HCT116 (cell line): ENCODE results near the gene NCOA6. TPM values are rescaled to one million over a fixed set of nuclear protein-coding genes. Genes with fewer than 3 reads are reported as not detected.

Experiments
- ATAC-seq: fragments of 200-7000 bp; cut with Tn5 transposase; 2 replicates; pipeline ENCODE4 v1.9.1; 2020; ENCODE audit warnings: mild to moderate bottlenecking, moderate library complexity
- BruUV-seq: library from RNA; stranded (reverse); fragments of 400-500 nt; replicated peaks from 2 replicates; lab custom pipeline; 2021; lab: Mats Ljungman, UMichigan
- CTCF ChIA-PET: fragments of 300-600 bp; sonication (Branson Sonifier 250); formaldehyde crosslinking; loops from one replicate; lab custom pipeline; 2021; ENCODE audit warnings: antibody characterized with exemption; lab: Charles Lee
- POLR2A ChIA-PET: fragments of 300-600, 350-600 bp; sonication (Branson Sonifier 250); formaldehyde crosslinking; loops from one replicate; lab custom pipeline; 2021; ENCODE audit warnings: antibody characterized with exemption; lab: Charles Lee
- RAD21 ChIA-PET, 2 experiments: fragments of 300-600 bp; sonication (Branson Sonifier 250); formaldehyde crosslinking; loops; one replicate each; lab custom pipeline; 2023; ENCODE audit warnings: low total read pairs in 2 of 2; ENCODE audit not compliant: uncharacterized antibody in 2 of 2, unreplicated experiment in 2 of 2, low non-redundant PET in 1 of 2; lab: Charles Lee
- DNase-seq: peaks from one replicate; pipeline ENCODE4 v3.0.0-alpha.2; 2010; ENCODE audit warnings: low read depth, low spot score
- H2AFZ ChIP-seq: fragments of 200-600 bp; shearing (Covaris generic), sonication (generic); 2 replicates; pipeline ENCODE4 v1.6.1; 2017; ENCODE audit warnings: low read depth, mixed run types, mixed read lengths, antibody characterized with exemption, low read length; ENCODE audit not compliant: poor library complexity, severe bottlenecking
- H3K27ac ChIP-seq: 2 replicates; pipeline ENCODE4 v1.5.1; 2012; ENCODE audit warnings: low read depth, low read length
- H3K27me3 ChIP-seq: fragments of 200-600 bp; sonication (generic); 2 replicates; pipeline ENCODE4 v1.6.1; 2016; ENCODE audit warnings: mixed run types, low read length, mixed read lengths; ENCODE audit not compliant: insufficient read depth
- H3K36me3 ChIP-seq, 2 experiments: fragments of 200-500 bp in 1 of 2; fragments of 200-600 bp in 1 of 2; sonication (Bioruptor generic) in 1 of 2; sonication (generic) in 1 of 2; 2 replicates each; pipeline versions ENCODE4 v1.5.1 to v1.6.1; 2014 to 2016; ENCODE audit warnings: low read length in 2 of 2, inconsistent platforms in 1 of 2, mixed read lengths in 1 of 2, mixed run types in 1 of 2; ENCODE audit not compliant: insufficient read depth in 2 of 2, control insufficient read depth in 1 of 2
- H3K4me1 ChIP-seq, 2 experiments: fragments of 200-600 bp in 1 of 2; sonication (generic) in 1 of 2; 2 replicates each; pipeline versions ENCODE4 v1.5.1 to v1.6.1; 2012 to 2017; ENCODE audit warnings: low read length in 2 of 2, inconsistent platforms in 1 of 2, mild to moderate bottlenecking in 1 of 2, mixed read lengths in 1 of 2, mixed run types in 1 of 2, moderate library complexity in 1 of 2; ENCODE audit not compliant: insufficient read depth in 2 of 2, control insufficient read depth in 1 of 2
- H3K4me2 ChIP-seq: fragments of 200-600 bp; sonication (generic); 2 replicates; pipeline ENCODE4 v1.6.1; 2017; ENCODE audit warnings: mixed run types, low read length, mixed read lengths
- H3K4me3 ChIP-seq, 2 experiments: fragments of 200-600 bp in 1 of 2; sonication (generic) in 1 of 2; replicated peaks in 1 of 2; 2 replicates each; pipeline ENCODE4 v1.5.1; 2011 to 2016; ENCODE audit warnings: low read length in 2 of 2, control low read depth in 1 of 2, low read depth in 1 of 2, mild to moderate bottlenecking in 1 of 2, mixed read lengths in 1 of 2, mixed run types in 1 of 2
- H3K79me2 ChIP-seq: fragments of 200-600 bp; sonication (generic); 2 replicates; pipeline ENCODE4 v1.6.1; 2017; ENCODE audit warnings: mild to moderate bottlenecking, mixed run types, low read length, moderate library complexity, mixed read lengths; ENCODE audit not compliant: insufficient read depth
- H3K9ac ChIP-seq: fragments of 200-600 bp; sonication (generic); 2 replicates; pipeline ENCODE4 v1.6.1; 2016; ENCODE audit warnings: low read length, mixed read lengths
- H3K9me2 ChIP-seq: fragments of 200-600 bp; sonication (generic), shearing (Covaris generic); 2 replicates; pipeline ENCODE4 v1.6.1; 2017; ENCODE audit warnings: mixed run types, mild to moderate bottlenecking, moderate library complexity; ENCODE audit not compliant: insufficient read depth
- H3K9me3 ChIP-seq, 2 experiments: fragments of 200-500 bp in 1 of 2; fragments of 200-600 bp in 1 of 2; sonication (Bioruptor generic) in 1 of 2; sonication (generic) in 1 of 2; 2 replicates each; pipeline ENCODE4 v1.6.1; 2014 to 2017; ENCODE audit warnings: low read length in 2 of 2, mixed read lengths in 2 of 2, inconsistent platforms in 1 of 2, low read depth in 1 of 2, mild to moderate bottlenecking in 1 of 2, mixed run types in 1 of 2, moderate library complexity in 1 of 2; ENCODE audit not compliant: control insufficient read depth in 1 of 2, insufficient read depth in 1 of 2
- H4K20me1 ChIP-seq: fragments of 200-600 bp; sonication (generic), shearing (Covaris generic); 2 replicates; pipeline ENCODE4 v1.6.1; 2017; ENCODE audit warnings: mixed run types, mild to moderate bottlenecking, moderate library complexity; ENCODE audit not compliant: insufficient read depth
- CBX3 ChIP-seq: IDR thresholded peaks from 2 replicates; pipeline ENCODE4 v1.6.1; 2012; ENCODE audit warnings: low read depth
- CEBPB ChIP-seq: IDR thresholded peaks from 2 replicates; pipeline ENCODE4 v1.6.1; 2012; ENCODE audit warnings: low read depth
- EGR1 ChIP-seq: IDR thresholded peaks from 2 replicates; pipeline ENCODE4 v1.6.1; 2012; ENCODE audit warnings: low read depth
- EZH2 ChIP-seq: fragments of 200-600 bp; sonication (generic); IDR thresholded peaks from 2 replicates; pipeline ENCODE4 v1.6.1; 2017; ENCODE audit warnings: antibody characterized with exemption, mixed run types
- RAD21 ChIP-seq: IDR thresholded peaks from 2 replicates; pipeline ENCODE4 v1.6.1; 2012; ENCODE audit warnings: low read depth, mild to moderate bottlenecking
- SP1 ChIP-seq: IDR thresholded peaks from 2 replicates; pipeline ENCODE4 v1.6.1; 2012; ENCODE audit warnings: low read depth
- SRF ChIP-seq: IDR thresholded peaks from 2 replicates; pipeline ENCODE4 v1.6.1; 2012; ENCODE audit warnings: low read depth
- YY1 ChIP-seq: IDR thresholded peaks from 2 replicates; pipeline ENCODE4 v1.6.1; 2011; ENCODE audit warnings: low read length, low read depth, moderate library complexity, mild to moderate bottlenecking; ENCODE audit not compliant: insufficient replicate concordance; ENCODE audit errors: extremely low read depth
- ZFX ChIP-seq: fragments of 450-650 bp; IDR thresholded peaks from 2 replicates; pipeline ENCODE4 v1.6.1; 2017
- intact Hi-C: fragments of 100-400 bp; cut with micrococcal nuclease; formaldehyde crosslinking; loops from 2 replicates; pipeline ENCODE4 v1.10.0; 2022
- total RNA-seq: library from RNA; stranded (reverse); gene quantifications from one replicate; pipeline ENCODE4 v1.2.1, GENCODE V29; 2021; ENCODE audit not compliant: unreplicated experiment
- TF ChIP-seq, protein P1 (sequence below): IDR thresholded peaks from 2 replicates; pipeline ENCODE4 v1.6.1; 2011; ENCODE audit warnings: mild to moderate bottlenecking, low read length, moderate library complexity; ENCODE audit not compliant: insufficient replicate concordance; ENCODE audit errors: extremely low read depth
- TF ChIP-seq, protein P2 (sequence below): IDR thresholded peaks from 2 replicates; pipeline ENCODE4 v1.6.1; 2012; ENCODE audit warnings: low read depth
- TF ChIP-seq, protein P3 (sequence below): IDR thresholded peaks from 2 replicates; pipeline ENCODE4 v1.6.1; 2012
- TF ChIP-seq, protein P4 (sequence below): IDR thresholded peaks from 2 replicates; pipeline ENCODE4 v1.6.1; 2012

The NCOA6 gene
- total RNA-seq, 1 experiment from 2014 or later: 24.8 TPM

DNA sequence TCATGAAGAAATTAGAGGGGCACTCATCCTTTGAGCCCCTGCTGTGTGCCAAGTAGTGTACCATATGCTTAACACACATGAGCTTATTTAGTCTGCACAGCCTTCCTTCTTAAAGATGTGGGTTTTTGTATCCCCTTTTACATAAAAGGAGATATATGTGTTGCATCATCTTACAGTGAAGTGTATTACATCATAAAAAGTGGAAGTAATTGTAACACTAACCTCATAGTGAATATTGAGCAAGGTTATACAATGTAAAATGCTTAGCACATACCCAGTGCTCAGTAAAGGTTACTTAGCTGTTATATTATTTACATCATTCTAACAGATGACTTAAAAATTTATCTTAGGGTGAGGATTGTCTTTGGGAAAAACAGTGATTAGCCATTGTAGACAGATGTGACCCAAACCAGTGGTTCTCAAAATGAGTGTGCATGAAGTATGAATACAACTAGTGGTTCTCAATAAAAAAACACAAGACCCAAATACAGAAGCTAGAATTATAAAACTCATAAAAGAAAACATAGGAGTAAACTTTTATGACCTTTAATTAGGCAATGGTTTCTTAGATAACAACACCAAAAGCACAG is 144.8 kb downstream of the NCOA6 start:
- Histone ChIP-seq H3K36me3 (no peaks in the 10 kb centered on the region), H3K4me3 (no peak overlapping the region), H2AFZ (no peak overlapping the region), H3K27ac (no peak overlapping the region), H4K20me1 (no peaks in the 10 kb centered on the region), H3K4me1 (peaks cover 2 to 10% of the 10 kb centered on the region in 2 experiments; a peak in 3 of 4 replicates), H3K79me2 (peaks cover 7% of the 10 kb centered on the region), H3K9me3 (no peaks in the 10 kb centered on the region), H3K27me3 (no peaks in the 10 kb centered on the region), H3K9ac (no peak overlapping the region), H3K4me2 (no peak overlapping the region)
- intact Hi-C loops: no loop called here
- no peak for ATAC-seq
- BruUV-seq: no TSS peak
- ChIA-PET CTCF (no interaction called here), POLR2A (interaction anchor here (1.3 kb wide), 1 partner anchor 17 kb away, joined by 3 read pairs; no protein-coding TSS in a partner anchor), RAD21 (no interaction called here)
- TF ChIP-seq CEBPB (peak; percentile 68), CBX3 (no peak), ZFX (no peak)
- TF ChIP-seq, all 23 proteins: peak for 1
- H3K9me2 ChIP-seq: no peaks in the 10 kb centered on the region
- no peak for DNase-seq

DNA sequence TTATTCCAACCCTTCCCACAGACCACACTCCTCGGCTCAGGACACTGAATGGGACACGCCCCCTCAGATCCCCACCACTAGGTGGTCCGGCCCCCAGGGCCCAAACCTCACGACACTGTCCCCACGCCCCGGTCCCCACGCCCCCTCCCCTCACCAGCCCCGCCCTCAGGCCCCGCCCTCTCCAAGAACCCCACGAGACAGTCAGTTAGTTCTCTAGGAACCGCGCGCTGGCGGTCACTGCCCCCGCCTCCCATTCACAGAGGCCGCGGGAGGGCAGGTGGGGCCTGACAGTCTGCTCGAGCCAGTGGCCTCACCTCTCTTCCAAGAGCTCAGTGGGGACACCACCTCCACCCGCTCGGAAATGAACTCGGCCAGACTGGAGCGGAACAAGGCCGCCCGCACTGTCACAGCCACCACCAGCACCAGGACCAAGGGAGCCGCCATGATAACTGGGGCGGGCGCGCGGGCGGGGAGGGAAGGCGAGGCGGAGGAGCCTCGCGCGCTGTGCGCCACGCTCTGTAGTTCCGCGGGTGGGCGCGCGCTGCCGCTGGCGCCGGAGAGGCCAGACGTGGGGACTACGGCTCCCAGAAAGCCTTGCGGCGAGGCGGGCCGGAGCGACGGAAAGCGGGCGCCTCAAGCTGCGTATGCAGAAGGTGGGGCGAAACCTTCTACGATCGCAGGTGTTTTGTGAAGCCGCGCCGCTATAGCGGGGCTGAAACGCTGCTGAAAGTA is 148.6 kb downstream of the NCOA6 start, which contains the start of gene PIGU:
TSS of gene PIGU (minus strand) at position 451 of the 732 bp plus-strand sequence. CDS start at position 444, 7 bp downstream.
- Histone ChIP-seq H3K9me3 (no peaks in the 10 kb centered on the region), H3K4me2 (peak within 1 kb of the TSS; percentile 89), H3K4me3 (peak within 1 kb of the TSS; percentile 76 to 87), H3K9me2 (no peaks in the 10 kb centered on the region), H3K27ac (peak within 1 kb of the TSS; percentile 83), H2AFZ (no peak within 1 kb of the TSS), H3K27me3 (no peaks in the 10 kb centered on the region), H3K36me3 (no peaks in the 10 kb centered on the region), H4K20me1 (no peaks in the 10 kb centered on the region), H3K4me1 (peaks cover 7 to 12% of the 10 kb centered on the region in 2 experiments; a peak in 3 of 4 replicates), H3K79me2 (peaks cover 21% of the 10 kb centered on the region), H3K9ac (peak within 1 kb of the TSS; percentile 75)
- CTCF ChIA-PET: no interaction called here
- RAD21 ChIA-PET: no interaction called here
- ATAC-seq: peak; percentile 93
- DNase-seq: peak; percentile 91
- POLR2A ChIA-PET: no interaction called here
- intact Hi-C loops: no loop called here
- no TSS peak for BruUV-seq
- TF ChIP-seq EZH2: no peak
- no peak for TF ChIP-seq RAD21
- peak; percentile 95 for TF ChIP-seq YY1
- peak; percentile 84 for TF ChIP-seq SP1
- TF ChIP-seq, protein P1, sequence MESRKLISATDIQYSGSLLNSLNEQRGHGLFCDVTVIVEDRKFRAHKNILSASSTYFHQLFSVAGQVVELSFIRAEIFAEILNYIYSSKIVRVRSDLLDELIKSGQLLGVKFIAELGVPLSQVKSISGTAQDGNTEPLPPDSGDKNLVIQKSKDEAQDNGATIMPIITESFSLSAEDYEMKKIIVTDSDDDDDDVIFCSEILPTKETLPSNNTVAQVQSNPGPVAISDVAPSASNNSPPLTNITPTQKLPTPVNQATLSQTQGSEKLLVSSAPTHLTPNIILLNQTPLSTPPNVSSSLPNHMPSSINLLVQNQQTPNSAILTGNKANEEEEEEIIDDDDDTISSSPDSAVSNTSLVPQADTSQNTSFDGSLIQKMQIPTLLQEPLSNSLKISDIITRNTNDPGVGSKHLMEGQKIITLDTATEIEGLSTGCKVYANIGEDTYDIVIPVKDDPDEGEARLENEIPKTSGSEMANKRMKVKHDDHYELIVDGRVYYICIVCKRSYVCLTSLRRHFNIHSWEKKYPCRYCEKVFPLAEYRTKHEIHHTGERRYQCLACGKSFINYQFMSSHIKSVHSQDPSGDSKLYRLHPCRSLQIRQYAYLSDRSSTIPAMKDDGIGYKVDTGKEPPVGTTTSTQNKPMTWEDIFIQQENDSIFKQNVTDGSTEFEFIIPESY: no peak
- TF ChIP-seq, protein P2, sequence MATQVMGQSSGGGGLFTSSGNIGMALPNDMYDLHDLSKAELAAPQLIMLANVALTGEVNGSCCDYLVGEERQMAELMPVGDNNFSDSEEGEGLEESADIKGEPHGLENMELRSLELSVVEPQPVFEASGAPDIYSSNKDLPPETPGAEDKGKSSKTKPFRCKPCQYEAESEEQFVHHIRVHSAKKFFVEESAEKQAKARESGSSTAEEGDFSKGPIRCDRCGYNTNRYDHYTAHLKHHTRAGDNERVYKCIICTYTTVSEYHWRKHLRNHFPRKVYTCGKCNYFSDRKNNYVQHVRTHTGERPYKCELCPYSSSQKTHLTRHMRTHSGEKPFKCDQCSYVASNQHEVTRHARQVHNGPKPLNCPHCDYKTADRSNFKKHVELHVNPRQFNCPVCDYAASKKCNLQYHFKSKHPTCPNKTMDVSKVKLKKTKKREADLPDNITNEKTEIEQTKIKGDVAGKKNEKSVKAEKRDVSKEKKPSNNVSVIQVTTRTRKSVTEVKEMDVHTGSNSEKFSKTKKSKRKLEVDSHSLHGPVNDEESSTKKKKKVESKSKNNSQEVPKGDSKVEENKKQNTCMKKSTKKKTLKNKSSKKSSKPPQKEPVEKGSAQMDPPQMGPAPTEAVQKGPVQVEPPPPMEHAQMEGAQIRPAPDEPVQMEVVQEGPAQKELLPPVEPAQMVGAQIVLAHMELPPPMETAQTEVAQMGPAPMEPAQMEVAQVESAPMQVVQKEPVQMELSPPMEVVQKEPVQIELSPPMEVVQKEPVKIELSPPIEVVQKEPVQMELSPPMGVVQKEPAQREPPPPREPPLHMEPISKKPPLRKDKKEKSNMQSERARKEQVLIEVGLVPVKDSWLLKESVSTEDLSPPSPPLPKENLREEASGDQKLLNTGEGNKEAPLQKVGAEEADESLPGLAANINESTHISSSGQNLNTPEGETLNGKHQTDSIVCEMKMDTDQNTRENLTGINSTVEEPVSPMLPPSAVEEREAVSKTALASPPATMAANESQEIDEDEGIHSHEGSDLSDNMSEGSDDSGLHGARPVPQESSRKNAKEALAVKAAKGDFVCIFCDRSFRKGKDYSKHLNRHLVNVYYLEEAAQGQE: no peak
- peak; percentile 94 for TF ChIP-seq SRF
- TF ChIP-seq, protein P3, sequence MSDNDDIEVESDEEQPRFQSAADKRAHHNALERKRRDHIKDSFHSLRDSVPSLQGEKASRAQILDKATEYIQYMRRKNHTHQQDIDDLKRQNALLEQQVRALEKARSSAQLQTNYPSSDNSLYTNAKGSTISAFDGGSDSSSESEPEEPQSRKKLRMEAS: peak; percentile 88
- peak; percentile 85; the same call in 1 of the 2 replicates for TF ChIP-seq ZFX
- TF ChIP-seq, protein P4, sequence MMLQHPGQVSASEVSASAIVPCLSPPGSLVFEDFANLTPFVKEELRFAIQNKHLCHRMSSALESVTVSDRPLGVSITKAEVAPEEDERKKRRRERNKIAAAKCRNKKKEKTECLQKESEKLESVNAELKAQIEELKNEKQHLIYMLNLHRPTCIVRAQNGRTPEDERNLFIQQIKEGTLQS: no peak
- TF ChIP-seq EGR1: peak; percentile 78
- TF ChIP-seq CEBPB: no peak
